GM12864 (cell line): ENCODE results near the gene CLASP1.
"Not testable (repeated sequence)": the region's sequence is repeated elsewhere in the genome, so short reads cannot be mapped to it uniquely, and the experiment has no call there.

Experiments
- DNase-seq: peaks from one replicate; pipeline ENCODE4 v3.0.0-alpha.2; 2011; ENCODE audit warnings: low read depth
- H3K4me3 ChIP-seq: 2 replicates; pipeline ENCODE4 v1.5.1; 2011; ENCODE audit warnings: mild to moderate bottlenecking, low read depth, low read length, control low read depth
- CTCF ChIP-seq: IDR thresholded peaks from 2 replicates; pipeline ENCODE4 v1.5.1; 2011; ENCODE audit warnings: low read depth, mild to moderate bottlenecking, moderate library complexity, low read length, control low read depth, inconsistent platforms; ENCODE audit errors: missing control alignments

CLASP1 gene

GRCh38 chr2:121336528-121337294, 312.6 kb downstream of the CLASP1 start:
- no peak for TF ChIP-seq CTCF
- H3K4me3 ChIP-seq: no peak overlapping the region
- no peak for DNase-seq

GRCh38 chr2:121335294-121336290, 313.7 kb downstream of the CLASP1 start:
- no peak for TF ChIP-seq CTCF
- DNase-seq: no peak
- H3K4me3 ChIP-seq: no peak overlapping the region

GRCh38 chr2:121334581-121335293, 314.5 kb downstream of the CLASP1 start:
- H3K4me3 ChIP-seq: no peak overlapping the region
- TF ChIP-seq CTCF: no peak
- no peak for DNase-seq

- no peak for DNase-seq
- TF ChIP-seq CTCF: no peak
Measured at GRCh38 chr2:121333834-121334558, 315.3 kb downstream of the CLASP1 start.

GRCh38 chr2:121333231-121333630, 316.0 kb downstream of the CLASP1 start:
- TF ChIP-seq CTCF: no peak
- no peak for DNase-seq
- H3K4me3 ChIP-seq: no peak overlapping the region

More at GRCh38 chr2:121333834-121334558, 315.3 kb downstream of the CLASP1 start:
- no peak overlapping the region for H3K4me3 ChIP-seq

GRCh38 chr2:121331324-121331723, 317.9 kb downstream of the CLASP1 start:
- H3K4me3 ChIP-seq, DNase-seq: not testable (repeated sequence)

GRCh38 chr2:121330921-121331320, 318.3 kb downstream of the CLASP1 start:
- no peak overlapping the region for H3K4me3 ChIP-seq
- no peak for DNase-seq
- no peak for TF ChIP-seq CTCF
